Dendritic cell treated with granulocyte-macrophage colony-stimulating factor and Interleukin-4, amounts not matched to agents 40 ng/mL and 50 ng/mL, for 4 days (primary cell): ENCODE data around the gene ARL6IP4.

ENCODE experiments used
- H3K27ac Mint-ChIP-seq: one replicate; pipeline ENCODE4 v1.8.0; 2022; ENCODE audit warnings: mild to moderate bottlenecking, mixed read lengths
- H3K27me3 Mint-ChIP-seq: one replicate; pipeline ENCODE4 v1.8.0; 2022; ENCODE audit warnings: mild to moderate bottlenecking, mixed read lengths
- H3K36me3 Mint-ChIP-seq: one replicate; pipeline ENCODE4 v1.8.0; 2022; ENCODE audit warnings: low read depth, mixed read lengths
- H3K4me1 Mint-ChIP-seq: one replicate; pipeline ENCODE4 v1.8.0; 2022; ENCODE audit warnings: low read depth, mixed read lengths
- H3K4me3 Mint-ChIP-seq: one replicate; pipeline ENCODE4 v1.8.0; 2022; ENCODE audit warnings: mild to moderate bottlenecking, moderate library complexity, mixed read lengths
- H3K9me3 Mint-ChIP-seq: one replicate; pipeline ENCODE4 v1.8.0; 2022; ENCODE audit warnings: mixed read lengths
- intact Hi-C: fragments of 100-400 bp; cut with micrococcal nuclease; formaldehyde crosslinking; loops from one replicate; pipeline ENCODE4 v1.15.0; 2022

Gene ARL6IP4

DNA sequence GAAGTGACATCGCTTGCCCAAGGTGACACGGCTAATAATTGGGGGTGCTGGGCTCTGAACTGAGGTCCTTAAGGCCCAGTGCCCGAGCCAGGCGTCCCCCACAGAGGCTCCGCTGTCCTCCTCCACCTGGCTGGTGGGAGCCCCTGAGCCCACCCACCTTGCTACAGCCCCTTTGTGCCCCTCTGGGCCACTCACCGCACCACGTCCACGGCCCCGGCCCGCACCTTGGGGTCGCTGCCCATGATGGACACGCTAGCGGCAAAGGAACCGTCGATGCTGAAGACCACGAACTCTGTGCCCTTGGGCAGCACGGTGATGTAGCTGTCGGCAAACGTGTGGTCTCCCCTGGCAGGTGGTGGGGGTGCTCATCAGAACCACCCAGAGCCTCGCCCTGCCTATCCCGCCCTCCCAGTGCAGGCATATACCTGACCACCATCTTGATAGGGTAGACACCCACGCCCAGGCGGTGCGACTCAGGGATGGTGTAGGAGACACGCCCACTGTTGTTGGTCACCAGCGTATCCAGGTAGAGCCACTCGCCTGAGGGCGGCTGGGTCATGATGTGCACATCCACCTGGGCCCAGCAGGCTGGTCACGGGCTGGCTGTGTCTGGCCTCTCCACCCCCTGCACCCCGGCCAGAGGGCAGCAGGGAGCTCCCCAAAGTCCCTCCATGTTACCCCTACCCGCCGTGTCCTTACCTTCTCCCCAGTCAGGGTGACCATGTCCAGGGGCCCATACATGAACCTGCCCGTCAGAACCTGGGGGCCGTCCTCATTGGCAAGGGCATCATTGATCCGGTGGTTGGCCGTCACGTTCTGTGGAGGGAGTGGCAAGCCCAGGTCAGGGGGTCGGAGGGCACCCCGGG is 6.8 kb downstream of the ARL6IP4 start:
- Mint-ChIP-seq H3K27me3 (no peaks in the 10 kb centered on the region), H3K4me3 (no peak overlapping the region), H3K9me3 (no peaks in the 10 kb centered on the region), H3K4me1 (peaks cover 42% of the 10 kb centered on the region), H3K36me3 (peaks cover 19% of the 10 kb centered on the region), H3K27ac (peak overlapping the region; percentile 44)
- intact Hi-C loops: no loop called here

DNA sequence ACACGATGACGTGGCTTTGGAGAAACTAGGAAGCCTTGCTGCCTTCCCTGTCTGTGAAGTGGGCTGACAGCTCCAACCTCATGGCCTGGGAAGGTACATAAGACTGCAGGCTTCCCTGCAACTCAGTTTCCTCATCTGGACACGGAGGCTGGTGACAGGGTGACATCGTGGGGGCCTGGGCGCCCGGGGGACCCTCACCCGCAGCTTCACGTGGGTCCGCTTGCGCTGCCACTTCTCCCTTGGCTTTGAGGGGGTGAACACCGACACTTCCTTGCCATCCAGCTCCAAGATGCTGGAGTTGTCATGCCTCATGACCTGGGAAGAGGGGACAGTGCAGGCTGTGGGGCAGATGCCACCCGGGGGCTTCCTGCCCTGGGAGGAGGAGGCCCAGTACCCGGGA is 7.6 kb downstream of the ARL6IP4 start:
- H3K27ac Mint-ChIP-seq: peak overlapping the region; percentile 44
- H3K36me3 Mint-ChIP-seq: peaks cover 12% of the 10 kb centered on the region
- peaks cover 35% of the 10 kb centered on the region for H3K4me1 Mint-ChIP-seq
- H3K27me3 Mint-ChIP-seq: no peaks in the 10 kb centered on the region
- intact Hi-C loops: no loop called here
- H3K4me3 Mint-ChIP-seq: no peak overlapping the region
- H3K9me3 Mint-ChIP-seq: no peaks in the 10 kb centered on the region

DNA sequence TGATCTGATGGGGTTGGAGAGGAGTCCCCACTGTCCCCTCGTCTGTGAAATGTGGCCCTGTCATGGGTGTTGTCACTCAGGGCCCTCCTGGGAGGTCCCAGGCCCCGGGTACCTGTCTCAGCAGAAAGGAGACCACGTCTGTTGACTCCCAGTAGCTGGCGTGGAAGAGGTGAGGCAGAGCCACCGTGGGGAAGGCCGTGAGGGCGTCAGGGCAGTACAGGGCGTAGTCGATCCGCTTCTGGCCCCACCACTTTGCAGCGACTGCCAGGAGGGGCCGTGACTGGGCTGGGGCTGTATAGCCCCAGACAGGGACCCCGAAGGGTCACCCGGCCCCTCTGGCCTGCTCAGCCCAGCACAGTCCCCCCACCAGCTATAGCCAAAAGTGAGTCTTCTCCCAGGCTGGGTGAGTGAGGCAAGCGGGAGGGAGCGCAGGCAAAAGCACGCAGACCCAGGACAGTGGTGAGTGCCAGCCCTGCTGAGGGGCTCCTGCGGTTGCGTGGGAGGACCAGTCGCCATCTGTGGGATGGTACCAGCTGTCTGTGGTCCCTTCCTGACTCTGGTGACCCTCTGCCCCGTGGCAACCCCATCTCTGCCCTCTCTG is 8.2 kb downstream of the ARL6IP4 start:
- Mint-ChIP-seq H3K27ac (peak overlapping the region; percentile 44), H3K4me3 (no peak overlapping the region), H3K9me3 (no peaks in the 10 kb centered on the region), H3K4me1 (peaks cover 28% of the 10 kb centered on the region), H3K36me3 (peaks cover 5% of the 10 kb centered on the region), H3K27me3 (no peaks in the 10 kb centered on the region)
- intact Hi-C loops: no loop called here

DNA sequence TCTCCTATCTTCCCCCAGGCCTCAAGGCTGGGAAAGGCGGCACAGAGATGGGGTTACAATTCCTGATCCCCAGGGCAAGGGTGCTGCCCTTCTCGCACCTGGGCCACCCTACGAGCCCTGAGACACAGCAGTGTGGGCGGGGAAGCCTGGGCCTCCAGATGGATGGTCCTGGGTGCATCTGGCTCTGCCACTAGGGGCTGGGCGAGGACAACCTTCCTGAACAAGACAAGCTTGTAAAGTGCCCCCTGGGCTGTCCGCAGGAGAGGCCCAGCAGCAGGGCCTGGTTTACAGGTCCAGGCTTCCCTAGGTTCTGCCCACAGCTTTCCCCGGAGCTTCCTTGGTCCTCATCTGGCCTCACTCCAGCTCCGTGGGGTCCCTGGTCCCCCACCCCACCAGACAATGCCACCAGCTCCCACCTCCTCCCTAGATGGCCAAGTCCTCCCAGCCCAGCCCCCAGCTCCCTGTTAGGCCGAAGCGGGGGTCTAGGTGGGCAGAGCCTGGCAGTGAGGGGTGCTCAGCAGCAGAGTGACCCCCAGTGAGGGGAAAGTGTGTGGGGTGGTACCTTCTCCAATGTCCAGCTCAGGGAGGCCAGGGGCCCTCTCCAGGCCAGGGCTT is 8.9 kb downstream of the ARL6IP4 start:
- no peak overlapping the region for H3K4me3 Mint-ChIP-seq
- no peaks in the 10 kb centered on the region for H3K9me3 Mint-ChIP-seq
- intact Hi-C loops: no loop called here
- peaks cover 22% of the 10 kb centered on the region for H3K4me1 Mint-ChIP-seq
- H3K27ac Mint-ChIP-seq: no peak overlapping the region
- H3K27me3 Mint-ChIP-seq: no peaks in the 10 kb centered on the region
- no peaks in the 10 kb centered on the region for H3K36me3 Mint-ChIP-seq

DNA sequence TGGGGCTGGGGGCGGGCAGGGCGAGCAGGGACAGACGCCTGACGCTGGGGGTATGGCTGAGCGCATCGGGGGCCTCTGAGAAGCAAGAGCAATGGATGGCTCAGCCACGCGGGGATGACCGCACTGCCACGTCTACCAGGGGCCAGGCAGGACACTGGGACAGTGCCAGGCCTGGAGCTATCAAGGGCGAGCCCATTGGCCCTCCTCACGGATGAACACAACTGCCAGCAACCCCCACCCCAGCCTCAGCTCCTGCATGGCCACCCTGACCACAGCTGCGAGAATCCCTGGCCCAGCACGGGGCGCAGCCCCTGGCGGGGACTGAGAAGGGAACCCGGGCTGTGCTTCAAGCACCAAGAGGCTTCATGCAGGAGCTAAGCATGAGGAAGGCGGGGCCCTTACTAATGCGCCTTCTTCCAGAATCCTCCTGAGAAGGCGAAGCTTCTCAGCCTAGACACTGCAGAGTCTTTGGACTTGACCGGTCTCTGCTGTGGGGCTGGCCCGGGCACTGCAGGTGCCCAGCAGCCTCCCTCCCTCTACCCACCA is 9.5 kb downstream of the ARL6IP4 start:
- peaks cover 16% of the 10 kb centered on the region for H3K4me1 Mint-ChIP-seq
- no peak overlapping the region for H3K27ac Mint-ChIP-seq
- no peaks in the 10 kb centered on the region for H3K27me3 Mint-ChIP-seq
- no peaks in the 10 kb centered on the region for H3K36me3 Mint-ChIP-seq
- H3K4me3 Mint-ChIP-seq: no peak overlapping the region
- intact Hi-C loops: no loop called here
- no peaks in the 10 kb centered on the region for H3K9me3 Mint-ChIP-seq

DNA sequence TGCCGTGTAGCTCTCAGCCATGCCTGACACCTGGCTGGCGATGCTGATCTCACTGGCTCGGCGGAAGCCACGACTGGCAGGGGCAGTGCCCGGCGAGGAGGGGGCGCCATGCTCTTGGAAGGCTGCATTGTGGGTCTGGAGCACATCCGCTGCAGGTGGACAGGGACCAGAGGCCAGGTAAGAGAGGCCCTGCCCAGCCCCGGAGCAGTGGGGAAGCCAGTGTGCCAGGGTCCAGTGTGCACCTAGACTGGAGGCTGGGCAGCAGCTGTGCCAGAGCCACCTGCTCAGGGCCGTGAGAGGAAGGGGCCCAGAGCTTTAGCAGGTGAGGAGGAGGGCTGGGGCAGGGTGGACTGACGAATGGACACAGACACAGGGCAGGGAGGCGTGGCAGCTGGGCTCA is 10.1 kb downstream of the ARL6IP4 start:
- Mint-ChIP-seq H3K4me3 (no peak overlapping the region), H3K9me3 (no peaks in the 10 kb centered on the region), H3K27ac (no peak overlapping the region), H3K36me3 (no peaks in the 10 kb centered on the region), H3K27me3 (no peaks in the 10 kb centered on the region), H3K4me1 (peaks cover 10% of the 10 kb centered on the region)
- intact Hi-C loops: no loop called here

DNA sequence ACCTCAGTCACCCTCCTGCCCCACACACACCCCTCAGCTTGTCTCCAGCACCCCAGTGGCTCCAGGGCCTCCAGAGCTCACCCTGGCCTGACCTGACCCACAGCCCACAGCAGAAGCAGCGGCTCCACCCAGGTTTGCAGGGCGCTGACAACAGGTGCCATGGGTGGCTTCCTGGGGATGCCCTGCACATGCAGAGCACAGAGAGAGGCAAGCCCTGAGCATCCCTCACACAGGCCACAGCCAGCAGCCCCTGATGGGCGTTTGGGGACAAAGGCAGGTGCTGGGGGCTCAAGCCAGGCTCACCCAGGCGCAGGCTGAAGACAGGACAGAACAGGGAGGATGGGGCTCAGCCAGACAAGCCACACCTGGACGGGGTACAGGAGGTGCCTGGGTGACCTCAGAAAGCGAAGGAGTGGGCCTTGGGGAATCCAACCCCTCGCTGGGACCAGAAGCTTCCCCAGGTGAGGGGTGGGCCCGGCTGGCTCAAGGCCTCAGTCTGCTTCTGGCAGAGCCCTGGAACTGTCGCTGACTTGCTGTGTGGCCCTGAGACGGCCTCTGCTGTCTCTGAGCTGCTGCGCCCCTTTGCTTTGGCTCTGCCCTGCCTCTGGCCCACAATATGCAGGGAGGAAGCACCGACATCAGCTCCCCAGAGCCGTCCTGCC is 10.6 kb downstream of the ARL6IP4 start:
- intact Hi-C loops: no loop called here
- no peak overlapping the region for H3K4me3 Mint-ChIP-seq
- no peaks in the 10 kb centered on the region for H3K27me3 Mint-ChIP-seq
- no peaks in the 10 kb centered on the region for H3K9me3 Mint-ChIP-seq
- H3K36me3 Mint-ChIP-seq: no peaks in the 10 kb centered on the region
- H3K27ac Mint-ChIP-seq: no peak overlapping the region
- H3K4me1 Mint-ChIP-seq: peaks cover 9% of the 10 kb centered on the region

DNA sequence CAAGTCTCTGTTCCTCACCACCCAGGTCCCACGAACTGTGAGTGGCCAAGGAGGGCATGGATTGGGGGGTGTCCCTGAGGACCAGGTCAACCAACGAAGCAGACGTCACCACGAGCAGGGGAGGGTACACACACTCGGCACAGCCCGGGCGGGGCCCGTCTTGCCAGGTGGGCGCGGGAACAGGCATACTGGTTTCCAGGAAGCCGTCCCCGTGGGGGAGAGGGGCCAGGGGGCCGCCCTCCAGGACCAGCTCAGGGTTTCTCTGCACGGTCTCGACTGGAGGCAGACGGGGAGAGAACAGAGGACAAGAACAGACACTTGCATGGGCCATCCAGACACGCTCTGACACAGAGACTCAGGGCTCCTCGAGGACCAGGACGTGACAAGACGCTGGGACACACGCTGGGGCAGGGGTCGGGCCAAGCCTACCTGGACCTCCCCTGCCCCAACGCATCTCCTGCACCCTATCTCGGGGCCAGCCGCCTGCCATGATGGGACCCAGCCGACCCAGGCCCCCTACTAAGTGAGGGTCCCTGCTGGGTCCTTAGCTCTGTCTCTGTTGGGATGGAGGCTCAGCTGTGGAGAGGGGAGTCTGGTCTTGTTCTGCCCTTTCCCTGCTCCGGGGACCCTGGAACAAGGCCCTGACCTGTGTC is 11.3 kb downstream of the ARL6IP4 start:
- Mint-ChIP-seq H3K4me3 (no peak overlapping the region), H3K9me3 (no peaks in the 10 kb centered on the region), H3K4me1 (peaks cover 3% of the 10 kb centered on the region), H3K27me3 (no peaks in the 10 kb centered on the region), H3K36me3 (no peaks in the 10 kb centered on the region), H3K27ac (no peak overlapping the region)
- intact Hi-C loops: no loop called here

DNA sequence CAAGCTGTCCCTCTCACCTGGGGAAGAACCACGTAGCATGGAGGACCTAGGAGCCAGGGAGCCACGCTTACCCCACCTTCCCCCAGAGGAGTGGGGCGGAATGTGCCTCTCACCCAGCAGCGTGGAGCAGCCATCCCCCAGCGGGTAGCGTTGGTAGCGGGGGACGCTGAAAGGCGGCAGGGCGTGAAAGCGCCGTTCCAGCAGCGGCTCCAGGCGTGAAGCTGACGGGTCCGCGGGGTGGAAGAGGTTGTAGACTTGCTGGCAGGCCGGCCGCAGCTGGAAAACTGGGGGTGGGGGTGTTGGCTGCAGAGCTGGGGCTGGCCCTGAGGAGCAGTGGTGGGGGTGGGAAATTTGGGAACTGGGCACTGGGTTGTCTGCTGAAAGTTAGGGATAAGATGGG is 11.9 kb downstream of the ARL6IP4 start:
- Mint-ChIP-seq H3K4me3 (no peak overlapping the region), H3K4me1 (no peaks in the 10 kb centered on the region), H3K36me3 (no peaks in the 10 kb centered on the region), H3K27me3 (no peaks in the 10 kb centered on the region), H3K9me3 (no peaks in the 10 kb centered on the region), H3K27ac (no peak overlapping the region)
- intact Hi-C loops: no loop called here

DNA sequence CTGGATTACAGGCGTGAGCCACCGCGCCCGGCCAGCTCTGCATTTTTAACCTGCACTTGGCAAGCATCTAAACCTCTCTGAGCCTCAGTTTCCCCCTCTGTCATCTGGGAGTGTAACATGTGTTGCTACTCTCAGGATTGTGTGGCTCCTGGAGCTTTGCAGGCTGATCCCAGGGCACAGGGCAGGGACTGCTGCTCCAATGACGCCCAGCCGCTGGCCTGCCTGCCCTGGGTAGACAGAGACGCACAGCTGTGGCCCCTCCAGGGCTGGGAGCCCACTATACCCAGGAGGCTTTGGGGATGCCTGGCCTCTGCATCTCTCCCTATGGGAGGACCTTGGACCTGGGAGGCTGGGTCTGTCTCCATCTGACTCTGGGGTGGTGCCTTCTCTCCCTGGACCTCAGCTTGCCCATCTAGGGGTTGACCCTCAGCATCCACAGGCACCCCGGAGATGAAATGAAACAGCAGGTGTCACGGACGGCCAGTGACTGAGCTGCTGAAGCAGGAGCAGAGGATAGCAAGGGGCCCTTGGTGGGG is 13.7 kb downstream of the ARL6IP4 start:
- Mint-ChIP-seq H3K36me3 (no peaks in the 10 kb centered on the region), H3K4me3 (no peak overlapping the region), H3K27me3 (no peaks in the 10 kb centered on the region), H3K9me3 (no peaks in the 10 kb centered on the region), H3K27ac (no peak overlapping the region), H3K4me1 (no peaks in the 10 kb centered on the region)
- intact Hi-C loops: no loop called here

DNA sequence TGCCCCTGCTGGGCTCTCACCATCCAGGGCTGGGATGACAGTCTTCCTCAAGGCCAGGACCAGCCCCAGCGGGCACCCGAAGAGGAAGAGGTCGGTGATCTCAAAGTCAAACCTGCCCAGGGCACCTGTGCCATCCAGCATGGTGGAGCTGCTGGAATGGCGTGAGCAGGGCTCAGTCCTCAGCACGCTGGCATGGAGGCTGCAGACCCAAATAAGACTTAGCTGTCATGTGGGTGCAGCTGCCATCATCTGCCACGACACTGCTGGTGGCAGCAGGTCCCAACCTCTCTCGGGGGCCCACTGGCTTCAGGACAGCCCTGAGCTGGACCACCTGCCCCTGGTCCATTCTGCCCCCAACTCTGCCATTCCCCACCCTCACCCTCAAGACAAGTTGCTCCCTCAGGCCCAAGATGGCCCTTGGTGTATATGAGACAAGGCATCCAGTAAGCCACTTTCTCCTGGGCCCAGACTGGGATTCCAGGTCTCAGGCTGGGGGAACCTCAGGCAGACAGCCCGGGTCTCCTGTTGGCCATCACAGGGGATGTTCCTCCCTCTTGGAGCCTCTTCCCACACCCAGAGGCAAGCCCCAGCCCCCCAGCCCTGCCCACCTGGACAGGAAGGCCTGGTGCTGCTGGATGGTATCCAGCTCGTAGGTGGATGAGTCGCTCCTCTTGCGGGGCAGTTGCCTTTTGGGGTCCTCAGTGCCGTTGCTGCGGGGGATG is 14.5 kb downstream of the ARL6IP4 start:
- intact Hi-C loops: no loop called here

DNA sequence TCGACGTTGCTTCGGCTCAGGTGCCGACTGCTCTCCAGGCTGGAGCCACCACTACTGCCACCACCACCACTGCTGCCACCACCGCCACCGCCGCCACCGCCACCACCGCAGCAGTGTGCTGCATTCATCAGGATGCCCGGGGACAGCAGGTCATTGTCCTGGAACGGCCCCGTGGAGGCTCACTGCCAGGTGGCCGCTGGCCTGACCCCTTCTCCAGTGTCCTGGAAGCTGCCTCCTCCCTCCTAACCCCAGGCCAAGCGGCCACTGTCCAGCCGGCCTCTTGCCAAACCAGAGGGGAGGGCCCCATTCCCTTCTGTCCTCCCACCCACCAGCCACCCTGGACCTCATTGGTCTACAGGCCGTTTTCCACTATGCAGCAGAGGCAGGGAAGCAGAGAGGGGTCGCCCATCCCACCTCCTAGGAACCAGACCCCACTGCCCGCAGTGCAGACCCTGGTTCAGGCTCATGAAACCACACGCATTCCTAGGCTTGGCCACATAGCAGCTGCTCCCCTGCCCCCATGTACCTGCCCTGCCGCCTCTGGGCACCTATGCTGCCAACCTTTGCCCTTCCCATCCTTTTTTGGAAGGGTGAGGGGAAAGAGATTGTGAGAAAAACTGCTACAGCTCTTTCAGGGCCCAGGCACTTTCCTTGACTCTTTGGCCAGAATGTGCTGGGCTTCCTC is 15.2 kb downstream of the ARL6IP4 start:
- Mint-ChIP-seq H3K27me3 (no peaks in the 10 kb centered on the region), H3K27ac (no peak overlapping the region), H3K9me3 (no peaks in the 10 kb centered on the region), H3K36me3 (no peaks in the 10 kb centered on the region), H3K4me3 (no peak overlapping the region), H3K4me1 (no peaks in the 10 kb centered on the region)
- intact Hi-C loops: no loop called here

More for the DNA sequence above, 14.5 kb downstream of the ARL6IP4 start:
- H3K9me3 Mint-ChIP-seq: no peaks in the 10 kb centered on the region
- no peaks in the 10 kb centered on the region for H3K36me3 Mint-ChIP-seq
- no peaks in the 10 kb centered on the region for H3K4me1 Mint-ChIP-seq
- H3K4me3 Mint-ChIP-seq: no peak overlapping the region
- H3K27ac Mint-ChIP-seq: no peak overlapping the region
- H3K27me3 Mint-ChIP-seq: no peaks in the 10 kb centered on the region
